ENCODE results near the gene G0S2.
"Not testable (repeated sequence)": the region's sequence is repeated elsewhere in the genome, so short reads cannot be mapped to it uniquely, and the experiment has no call there.

G0S2 gene

DNA sequence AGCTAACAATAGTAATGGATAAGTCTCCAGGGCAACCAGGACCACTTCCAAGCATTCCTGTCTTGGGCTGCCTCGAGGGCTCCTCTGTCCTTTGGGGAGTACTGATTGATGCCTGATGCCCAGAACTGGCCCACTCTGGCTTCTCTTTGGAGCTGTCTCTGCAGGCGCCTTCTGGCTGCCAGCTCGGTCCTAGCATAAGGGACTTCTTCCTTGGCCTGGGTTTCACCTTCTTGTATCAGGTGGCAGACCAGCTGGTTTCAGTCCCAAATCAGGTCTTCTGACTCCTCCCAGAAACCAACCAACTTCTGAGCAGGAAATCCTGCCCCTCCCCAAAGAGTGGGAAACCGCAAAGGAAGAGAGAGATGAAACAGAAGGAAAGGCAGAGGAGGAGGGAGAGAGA lies 10.6 kb downstream of the G0S2 start:
- no peak for DNase-seq

DNA sequence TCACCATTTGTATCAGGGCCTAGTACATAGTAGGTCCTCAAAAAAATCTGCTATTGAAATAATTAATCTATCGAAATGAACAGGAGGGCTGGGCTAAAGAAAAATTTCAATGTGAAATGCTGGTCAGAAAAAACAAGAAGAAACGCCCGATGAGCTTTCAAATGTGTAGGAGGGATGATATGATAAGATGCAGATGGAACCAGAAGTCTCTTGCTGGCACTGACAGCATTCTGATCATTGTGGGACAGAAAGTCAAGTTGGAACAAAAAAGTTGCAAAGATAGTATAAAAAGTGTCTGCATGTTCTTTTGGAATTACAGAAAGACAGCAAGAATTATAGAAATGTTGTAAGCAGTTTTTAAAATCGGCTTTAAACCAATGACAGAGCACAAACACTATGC lies 11.1 kb downstream of the G0S2 start:
- DNase-seq = no peak

DNA sequence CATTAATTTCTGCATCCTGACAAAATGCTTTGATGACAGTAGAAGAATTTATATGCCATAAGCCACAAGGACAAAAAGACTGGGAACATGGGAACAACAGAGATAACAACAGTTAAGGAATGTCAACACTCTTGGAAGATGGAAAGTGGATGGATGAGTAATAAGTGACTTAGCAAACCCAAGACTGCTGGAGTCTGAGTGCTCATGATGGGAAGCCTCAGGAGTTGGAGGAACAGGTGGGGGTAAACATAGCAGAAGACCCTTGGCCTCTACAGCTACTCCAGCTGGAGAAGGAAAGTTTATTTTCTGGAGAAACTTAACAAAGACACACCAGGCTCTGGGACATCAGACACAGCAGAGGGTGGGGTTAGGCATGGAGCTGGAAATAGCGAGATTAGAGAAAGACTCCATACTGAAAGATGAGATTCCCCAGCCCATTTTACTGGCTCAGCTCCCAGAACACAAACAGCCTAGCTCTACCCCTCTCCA lies 13.6 kb downstream of the G0S2 start:
- no peak for DNase-seq

DNA sequence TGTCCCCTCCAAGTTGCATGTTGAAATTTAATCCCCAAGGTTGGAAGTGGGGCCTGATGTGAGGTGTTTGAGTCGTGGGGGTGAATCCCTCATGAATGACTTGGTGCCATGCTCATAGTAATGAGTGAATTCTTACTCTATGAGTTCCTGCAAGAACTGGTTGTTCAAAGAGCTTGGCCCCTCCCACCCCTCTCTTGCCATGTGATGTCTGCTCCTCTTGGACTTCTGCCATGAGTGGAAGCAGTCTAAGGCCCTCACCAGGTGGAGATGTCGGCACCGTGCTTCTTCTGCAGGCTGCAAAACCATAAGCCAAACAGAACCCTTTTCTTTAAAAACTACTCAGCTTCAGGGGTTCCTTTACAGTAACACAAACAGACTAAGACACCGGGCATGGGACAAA lies 14.3 kb downstream of the G0S2 start:
- no peak for DNase-seq

DNA sequence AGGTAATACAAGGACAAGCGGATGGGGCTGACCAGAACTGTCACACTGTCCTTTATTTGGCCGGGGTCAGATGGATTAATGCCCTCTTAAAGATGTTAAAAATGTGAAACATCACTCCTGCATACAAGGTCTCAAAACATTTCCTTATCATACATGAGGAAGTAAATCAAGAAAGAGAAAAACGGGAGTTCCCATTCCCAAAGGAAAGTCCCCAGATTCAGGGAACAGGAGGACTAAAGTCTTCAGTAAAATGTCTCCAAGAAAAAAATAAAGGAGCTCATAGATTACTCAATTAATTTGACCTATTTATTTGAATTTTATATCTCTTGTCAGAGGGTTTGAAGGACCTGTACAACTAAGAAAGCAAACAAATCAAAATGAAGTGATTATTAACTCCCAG lies 16.0 kb downstream of the G0S2 start:
- DNase-seq = no peak

DNA sequence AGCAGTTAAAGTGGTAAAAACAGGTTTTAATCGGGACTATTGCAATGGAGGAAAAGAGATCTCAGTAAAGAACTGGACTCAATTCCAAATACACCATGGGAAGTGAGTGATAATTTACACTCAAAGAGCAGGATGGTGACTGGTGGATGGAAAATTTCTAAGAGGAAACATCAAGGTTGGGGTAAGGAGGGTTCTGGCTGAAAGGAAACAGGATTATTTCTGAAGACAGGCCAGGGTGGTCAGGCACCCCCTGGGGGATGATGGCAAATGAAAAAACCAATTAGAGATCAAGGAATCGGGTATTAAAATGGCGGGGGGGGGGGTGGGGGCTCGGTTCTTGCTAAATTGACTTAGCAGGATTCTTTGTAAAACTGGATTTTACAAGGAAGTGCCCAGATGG lies 17.1 kb downstream of the G0S2 start:
- DNase-seq = no peak

DNA sequence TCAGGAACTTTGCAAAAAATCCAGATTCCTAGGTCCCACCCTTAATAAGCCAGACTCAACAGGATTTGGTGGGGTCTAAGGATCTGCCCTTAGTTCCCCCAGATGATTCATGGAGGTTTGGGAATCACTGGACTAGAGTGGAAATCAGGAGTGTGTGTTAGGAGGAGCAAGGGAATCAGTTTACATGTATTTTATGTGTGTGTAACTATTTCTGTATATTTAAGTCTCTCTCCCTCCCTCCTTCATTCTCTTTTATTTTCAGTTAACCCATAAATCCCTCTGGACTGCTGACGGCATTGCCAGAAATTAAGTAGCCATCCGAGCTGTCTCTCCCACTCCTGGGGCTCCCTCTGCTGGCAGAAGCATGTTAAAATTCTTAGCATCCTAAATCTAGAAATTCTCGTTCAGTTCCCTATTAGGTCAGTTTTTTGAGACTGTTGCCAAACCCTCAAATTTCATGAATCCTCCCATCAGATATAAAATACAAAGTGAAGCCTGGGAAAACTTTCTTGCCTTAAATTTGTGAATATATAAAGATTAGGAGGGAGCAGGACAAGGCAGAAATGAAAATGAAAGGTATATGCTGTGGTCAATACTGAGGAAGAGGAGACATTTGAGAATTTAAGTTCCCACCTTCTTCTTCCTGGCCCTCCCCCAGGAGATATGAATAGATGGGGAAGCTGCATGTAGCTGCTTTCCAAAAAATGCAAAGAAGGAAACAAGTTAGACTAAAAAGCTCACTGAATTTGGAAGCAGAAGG lies 17.7 kb downstream of the G0S2 start:
- peak in 1 of 2 experiments; percentile 48 for DNase-seq

DNA sequence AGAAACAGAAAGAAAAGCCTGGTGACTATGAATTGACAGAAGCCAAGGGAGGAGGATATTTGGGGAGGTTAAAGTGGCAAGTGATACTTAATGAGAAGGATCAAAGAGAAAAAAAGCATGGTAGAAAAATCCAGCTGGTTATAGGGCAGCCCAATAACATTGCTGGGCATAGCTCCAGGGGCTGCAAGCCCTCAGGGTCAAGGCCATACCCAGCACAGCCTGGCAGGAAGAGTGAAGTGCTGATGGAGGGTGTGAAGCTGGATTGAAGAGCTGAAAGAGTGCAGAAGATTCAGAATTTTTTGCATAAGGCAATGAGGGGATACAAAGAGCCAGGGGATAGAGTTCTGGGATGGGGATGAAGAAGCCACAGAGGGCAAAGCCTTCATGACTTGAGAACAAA lies 21.5 kb downstream of the G0S2 start:
- DNase-seq = no peak

DNA sequence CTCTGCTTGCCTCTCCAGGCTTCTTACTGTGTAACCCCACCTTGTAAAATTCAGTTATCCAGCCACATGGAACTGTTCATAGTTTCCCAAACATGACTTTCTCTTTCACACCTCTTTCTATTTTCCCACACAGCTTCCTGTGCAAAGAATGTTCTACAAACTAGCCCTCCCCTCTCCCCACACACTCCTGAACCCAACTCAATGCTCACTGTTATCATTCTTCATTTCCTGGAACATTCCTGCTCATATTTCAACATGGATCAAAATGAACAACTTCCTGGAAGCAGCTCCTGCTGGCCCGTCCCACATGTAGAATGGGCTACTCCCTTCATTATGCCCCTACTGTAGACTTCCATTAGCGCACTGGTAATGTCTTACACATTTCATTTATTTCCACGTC lies 21.9 kb downstream of the G0S2 start:
- no peak for DNase-seq

DNA sequence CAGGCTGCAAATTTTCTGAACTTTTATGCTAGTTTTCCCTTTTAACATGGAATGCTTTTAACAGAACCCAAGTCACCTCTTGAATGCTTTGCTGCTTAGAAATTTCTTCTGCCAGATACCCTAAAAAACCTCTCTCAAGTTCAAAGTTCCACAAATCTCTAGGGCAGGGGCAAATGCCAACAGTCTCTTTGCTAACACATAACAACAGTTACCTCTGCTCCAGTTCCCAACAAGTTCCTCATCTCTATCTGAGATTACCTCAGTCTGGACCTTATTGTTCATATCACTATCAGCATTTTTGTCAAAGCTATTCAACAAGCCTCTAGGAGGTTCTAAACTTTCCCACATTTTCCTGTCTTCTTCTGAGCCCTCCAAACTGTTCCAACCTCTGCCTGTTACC lies 25.5 kb downstream of the G0S2 start:
- not testable (repeated sequence) for DNase-seq

DNA sequence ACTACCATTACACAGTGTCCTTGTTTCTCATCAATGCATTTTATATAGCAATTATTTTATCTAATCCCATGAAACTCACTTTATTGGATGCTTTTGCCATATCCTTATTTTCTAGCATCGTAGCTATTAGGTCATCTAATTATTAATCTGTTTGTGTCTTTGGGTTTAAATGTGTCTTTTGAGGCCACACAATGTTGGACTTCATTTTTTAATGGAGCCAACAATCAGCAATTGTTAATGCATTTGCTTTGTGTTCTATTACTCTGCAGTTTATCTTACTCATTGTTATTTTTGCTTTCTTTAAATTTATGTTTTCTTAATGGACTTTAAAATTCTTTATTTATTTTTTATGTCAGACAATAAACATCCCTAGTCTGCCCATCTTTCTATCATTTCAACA lies 27.6 kb downstream of the G0S2 start:
- no peak for DNase-seq

DNA sequence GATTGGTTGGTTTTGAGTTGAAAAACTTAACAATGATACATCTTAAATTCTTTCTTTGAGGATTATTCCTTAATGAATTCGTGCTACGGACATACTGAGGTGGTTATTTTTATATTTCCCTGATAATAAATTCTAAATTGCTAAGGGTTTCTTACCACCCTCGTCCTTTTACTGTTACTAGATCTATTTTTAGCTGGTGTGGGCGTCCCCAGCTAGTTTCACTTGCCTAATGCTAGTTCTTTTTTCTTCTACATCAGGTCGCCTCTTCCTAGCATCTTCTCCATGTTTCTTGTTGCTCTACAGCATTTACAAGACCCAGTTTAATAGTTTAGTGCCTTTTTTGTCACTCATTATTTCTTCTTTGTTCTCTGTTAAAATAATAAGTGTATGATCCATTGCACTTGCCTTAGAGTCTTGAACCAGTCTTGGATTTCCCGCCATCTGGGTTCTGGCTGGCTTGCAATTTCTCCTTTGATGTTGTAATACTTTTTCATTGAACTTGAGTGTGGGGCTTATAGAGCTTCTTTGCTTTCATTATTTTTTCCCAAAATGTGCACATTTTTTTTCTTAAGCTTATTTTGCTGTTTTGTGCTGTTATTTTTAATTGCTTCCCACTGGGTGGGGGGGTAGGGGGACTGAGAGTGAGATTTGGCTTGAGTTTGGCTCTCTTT lies 28.8 kb downstream of the G0S2 start:
- no peak for DNase-seq

DNA sequence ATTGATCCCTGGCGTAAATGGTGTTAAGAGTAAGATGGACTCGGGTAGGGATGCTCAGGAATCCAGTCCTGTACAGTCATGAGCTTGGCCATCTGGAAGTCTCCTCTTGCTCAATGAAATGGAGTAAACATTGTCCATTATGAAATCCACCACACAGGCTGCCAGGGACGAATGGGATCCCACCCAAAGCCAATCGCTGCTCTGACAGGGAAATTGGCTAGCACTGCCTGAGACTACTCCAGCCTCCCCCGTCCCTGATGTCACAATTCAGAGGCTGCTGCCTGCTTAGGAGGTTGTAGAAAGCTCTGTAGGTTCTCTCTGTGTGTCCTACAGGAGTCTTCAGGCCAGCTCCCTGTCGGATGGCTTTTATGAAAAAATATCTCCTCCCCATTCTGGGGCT lies 29.4 kb downstream of the G0S2 start, which contains the start of gene HSD11B1:
TSS of gene HSD11B1 (plus strand) at position 263 of the 400 bp plus-strand sequence. CDS start at position 360, 97 bp downstream.
- DNase-seq = no peak

DNA sequence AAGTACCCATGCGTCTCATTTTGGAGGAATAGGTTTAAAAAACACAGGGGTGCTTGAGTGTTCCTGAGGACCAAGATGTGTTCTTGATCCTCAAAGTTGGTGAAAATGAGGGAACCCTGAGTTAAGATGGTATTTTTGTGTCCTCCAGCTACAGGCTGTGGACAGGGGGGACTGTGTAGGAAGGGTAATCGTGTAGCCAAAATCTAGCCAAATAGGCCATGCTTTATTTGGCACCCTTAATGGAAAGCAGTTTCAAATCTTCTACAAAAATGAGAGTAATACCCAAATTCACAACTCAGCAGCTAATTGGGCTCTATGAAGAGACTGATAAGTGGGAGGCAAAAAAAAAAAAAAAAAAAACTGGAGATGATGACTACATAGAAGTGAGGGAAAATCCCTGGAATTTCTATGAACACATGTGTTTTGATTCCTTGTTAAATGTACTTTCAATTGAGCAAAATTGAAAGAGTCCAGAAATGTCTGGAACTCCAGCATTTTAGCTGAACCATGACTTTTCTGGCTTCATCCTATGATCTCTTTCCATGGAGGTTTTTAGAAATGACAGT lies 29.9 kb downstream of the G0S2 start:
- DNase-seq = no peak

DNA sequence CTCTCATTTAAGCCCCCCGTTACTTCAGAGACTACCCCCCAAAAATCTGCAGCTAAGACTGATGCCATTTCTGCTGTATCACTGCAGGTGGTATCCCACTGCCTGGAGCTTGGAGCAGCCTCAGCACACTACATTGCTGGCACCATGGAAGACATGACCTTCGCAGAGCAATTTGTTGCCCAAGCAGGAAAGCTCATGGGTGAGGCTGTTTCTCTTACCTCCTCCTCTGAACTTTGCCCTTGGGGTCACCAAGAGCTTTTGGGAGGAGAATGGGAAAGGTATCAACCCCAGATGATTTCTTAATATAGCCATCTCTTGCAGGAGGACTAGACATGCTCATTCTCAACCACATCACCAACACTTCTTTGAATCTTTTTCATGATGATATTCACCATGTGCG lies 31.4 kb downstream of the G0S2 start:
- DNase-seq = no peak

DNA sequence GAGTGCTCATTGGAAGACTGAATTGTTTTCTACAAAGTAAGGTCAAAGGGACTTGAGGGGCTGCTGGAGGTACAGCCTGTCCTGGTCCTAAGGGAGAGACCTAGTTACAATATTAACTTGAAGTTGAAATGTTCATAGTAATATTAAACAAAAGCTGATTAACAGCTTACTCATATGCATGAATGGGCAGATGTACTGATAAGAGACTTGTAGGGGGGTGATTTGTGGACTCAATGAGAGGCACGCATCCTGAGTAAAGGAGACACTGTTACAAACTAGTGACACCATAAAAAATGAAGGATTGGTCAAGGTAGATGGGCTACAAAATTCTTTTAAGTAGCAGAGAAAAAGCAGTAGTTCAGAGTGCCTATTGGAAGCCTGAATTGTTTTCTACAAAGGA lies 32.1 kb downstream of the G0S2 start:
- DNase-seq = no peak

DNA sequence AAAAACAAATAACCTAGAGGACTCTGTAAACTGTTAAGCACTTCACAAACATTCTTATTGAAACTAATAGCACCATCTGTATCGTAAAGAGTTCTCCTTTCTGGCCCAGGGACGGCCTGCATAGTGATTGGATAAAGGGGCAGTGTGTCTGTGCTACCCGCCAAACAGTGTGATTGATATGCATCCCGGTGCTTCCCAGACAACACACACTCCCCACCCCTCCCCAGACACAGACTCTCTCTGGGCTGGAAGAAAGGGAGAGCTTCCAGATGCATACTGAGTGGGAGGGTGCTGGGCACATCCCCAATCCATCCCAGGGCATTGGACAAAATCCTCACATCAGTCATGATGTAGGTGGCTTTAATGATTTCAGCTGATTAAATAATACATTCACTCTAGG lies 33.1 kb downstream of the G0S2 start:
- no peak for DNase-seq

DNA sequence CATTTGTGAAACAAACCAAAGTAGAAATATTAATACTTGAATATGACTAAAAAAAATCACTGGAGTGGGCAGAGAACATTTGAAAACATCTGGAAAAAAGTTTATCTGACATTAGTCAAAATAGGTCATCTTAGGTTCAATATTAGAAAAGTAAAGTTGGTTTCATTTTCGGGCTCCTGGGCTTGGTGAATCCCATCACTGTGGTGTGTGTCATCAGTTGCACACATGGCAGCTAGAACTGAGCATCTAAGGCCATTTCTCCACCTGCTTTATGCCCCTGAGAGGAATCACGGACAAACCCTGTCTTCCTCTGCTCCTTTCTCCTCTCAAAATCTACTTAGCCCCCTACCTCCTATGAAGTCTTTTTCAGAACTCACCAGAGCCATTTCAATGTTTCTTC lies 34.9 kb downstream of the G0S2 start:
- no peak for DNase-seq

DNA sequence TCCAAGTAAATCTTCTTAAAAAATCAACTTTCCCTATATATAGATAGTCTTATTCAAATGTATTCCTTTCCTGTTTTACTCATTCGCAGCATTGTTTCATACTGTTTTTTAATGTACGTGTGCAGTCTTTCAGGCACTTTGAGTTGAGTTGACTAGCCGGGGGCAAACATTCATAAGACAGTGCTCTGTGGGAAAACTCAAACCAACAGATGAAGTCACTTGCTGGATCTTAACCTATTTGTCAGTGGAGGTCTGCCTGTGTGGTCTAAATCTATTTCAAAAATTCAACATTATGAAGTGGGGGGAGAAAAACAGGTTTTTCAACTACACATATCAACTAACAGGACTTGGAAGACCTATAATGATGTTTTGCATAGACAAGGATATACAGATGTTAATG lies 35.6 kb downstream of the G0S2 start:
- DNase-seq = no peak

DNA sequence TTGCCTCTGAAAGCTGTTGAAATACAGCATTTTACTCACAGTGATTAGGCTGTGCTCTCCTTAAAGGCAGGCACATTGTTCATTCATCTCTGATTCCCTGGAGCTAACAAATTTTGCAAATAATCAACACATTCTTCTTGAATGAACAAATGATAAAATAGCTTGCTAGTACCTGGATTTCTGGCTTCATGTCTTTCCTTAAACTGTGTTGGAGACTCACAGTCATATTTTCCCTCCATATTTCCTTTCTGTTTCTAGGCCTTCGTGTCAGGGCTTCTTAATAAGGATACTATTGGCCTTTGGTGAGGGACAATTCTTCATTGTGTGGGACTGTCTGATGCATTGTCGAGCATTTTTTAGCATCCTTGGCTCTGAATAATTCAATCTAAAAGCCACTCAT lies 39.1 kb downstream of the G0S2 start:
- no peak for DNase-seq

DNA sequence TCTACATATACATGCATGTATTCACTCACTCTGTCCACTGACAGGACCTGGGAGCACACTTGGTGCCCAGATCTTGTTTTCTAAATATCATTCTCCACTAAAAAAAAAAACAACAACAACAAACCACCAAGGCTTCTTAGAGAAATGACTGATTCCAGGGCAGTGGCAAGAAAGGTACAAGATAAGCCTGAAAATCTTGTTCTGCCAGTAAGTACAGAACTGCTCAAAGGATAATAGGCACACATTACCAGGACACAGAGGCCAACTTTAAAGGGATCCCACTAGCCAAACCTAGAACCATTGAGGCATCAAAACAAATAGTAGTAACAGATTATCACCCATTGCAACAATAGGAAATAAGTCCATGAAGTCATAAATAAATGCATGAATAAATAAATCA lies 40.1 kb downstream of the G0S2 start:
- DNase-seq = no peak

DNA sequence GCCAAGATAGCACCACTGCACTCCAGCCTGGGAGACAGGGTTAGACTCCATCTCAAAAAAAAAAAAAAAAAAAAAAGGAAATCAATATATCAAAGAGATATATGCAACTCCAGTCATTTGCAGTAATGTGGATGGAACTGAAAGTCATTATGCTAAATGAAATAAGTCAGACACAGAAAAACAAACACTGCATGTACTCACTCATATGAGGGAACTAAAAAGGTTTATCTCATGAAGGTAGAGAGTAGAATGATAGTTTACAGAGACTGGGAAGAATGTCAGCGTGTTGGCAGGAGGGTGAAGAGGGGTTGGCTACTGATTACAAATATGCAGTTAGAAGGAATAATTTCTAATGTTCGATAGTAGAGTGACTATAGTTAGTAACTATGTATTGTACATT lies 42.6 kb downstream of the G0S2 start:
- DNase-seq = no peak

DNA sequence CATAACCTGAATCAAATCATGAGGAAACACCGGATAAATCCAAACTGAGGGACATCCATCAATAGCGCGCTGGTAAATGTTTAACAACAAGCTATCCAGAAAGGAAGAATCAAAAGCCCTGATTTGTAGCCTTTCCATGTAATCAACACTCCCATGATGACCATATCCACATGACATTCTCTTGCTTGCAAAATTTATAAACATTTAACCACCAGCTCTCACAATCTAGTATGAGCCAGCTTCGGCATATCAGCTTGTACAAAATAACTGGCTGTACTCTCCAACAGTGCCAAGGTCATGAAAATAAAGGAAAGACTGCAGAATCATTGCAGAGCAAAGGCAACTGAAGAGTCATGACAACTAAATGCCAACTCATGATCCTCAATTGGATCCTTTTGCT lies 45.1 kb downstream of the G0S2 start:
- DNase-seq = no peak

DNA sequence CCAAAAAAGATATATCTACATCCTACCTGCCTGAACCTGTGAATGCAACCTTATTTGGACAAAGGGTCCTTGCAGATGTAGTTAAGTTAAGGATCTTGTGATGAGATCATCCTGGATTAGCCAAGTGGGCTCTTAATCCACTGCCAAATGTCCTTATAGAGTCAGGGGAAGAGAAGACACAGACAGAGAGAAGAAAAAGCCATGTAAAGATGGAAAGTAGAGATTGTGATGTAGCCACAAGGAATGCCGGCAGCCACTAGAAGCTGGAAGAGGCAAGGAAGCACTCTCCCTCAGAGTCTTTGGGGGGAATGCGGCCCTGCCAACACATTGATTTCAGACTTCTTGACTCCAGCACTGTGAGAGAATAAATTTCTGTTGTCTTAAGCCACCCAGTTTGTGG lies 45.6 kb downstream of the G0S2 start:
- no peak for DNase-seq

All from SW 1271 (cell line).